Tibial nerve (tissue), 4 donors: ENCODE results near the gene IL1R2. TPM values are rescaled to one million over a fixed set of nuclear protein-coding genes. Genes with fewer than 3 reads are reported as not detected.
A peak's percentile ranks its signal among the peaks of the same experiment; 100 is the strongest.

Experiments used
- DNase-seq, 2 donors: peaks; one replicate each; pipeline ENCODE4 v3.0.0-alpha.2; 2019; ENCODE audit warnings: low spot score in 2 of 2
- H3K27ac ChIP-seq, 4 donors: fragments of 200-600 bp; sonication (generic) in 3 of 4; one replicate each; pipeline ENCODE4 v1.5.1; 2017 to 2019; ENCODE audit warnings: mild to moderate bottlenecking in 1 of 4
- H3K27me3 ChIP-seq, 2 donors: fragments of 200-600 bp; sonication (generic) in 1 of 2; one replicate each; pipeline versions ENCODE4 v1.5.1 to v1.6.0; 2017 to 2019
- H3K36me3 ChIP-seq, 3 donors: fragments of 200-600 bp; sonication (generic); one replicate each; pipeline ENCODE4 v1.5.1; 2018 to 2019
- H3K4me1 ChIP-seq, 4 donors: fragments of 200-600 bp; sonication (generic) in 3 of 4; one replicate each; pipeline ENCODE4 v1.5.1; 2017 to 2019
- H3K4me3 ChIP-seq, 4 donors: fragments of 200-600 bp; sonication (generic) in 3 of 4; one replicate each; pipeline ENCODE4 v1.5.1; 2017 to 2019; ENCODE audit warnings: mild to moderate bottlenecking in 1 of 4, moderate library complexity in 1 of 4
- H3K9me3 ChIP-seq, 4 donors: fragments of 200-600 bp; sonication (generic) in 3 of 4; one replicate each; pipeline ENCODE4 v1.5.1; 2017 to 2019
- EP300 ChIP-seq, 2 donors: sonication (generic); formaldehyde crosslinking; IDR thresholded peaks; one replicate each; pipeline ENCODE4 v1.6.1; 2017; ENCODE audit warnings: antibody characterized with exemption in 2 of 2, mild to moderate bottlenecking in 1 of 2
- POLR2A ChIP-seq, 2 donors: fragments of 450-650 bp; IDR thresholded peaks; one replicate each; pipeline ENCODE4 v1.6.1; 2017; ENCODE audit warnings: antibody characterized with exemption in 2 of 2, mild to moderate bottlenecking in 2 of 2, moderate library complexity in 2 of 2
- WGBS, 2 donors: methylation state at CpG; one replicate each; pipeline ENCODE4 v1.1.5; 2018; 5-methylcytosine and 5-hydroxymethylcytosine counted together
- total RNA-seq, 4 donors: library from RNA; depleted of rRNA; stranded (reverse); fragments of >200 nt; gene quantifications; one replicate each; pipeline ENCODE4 v1.1.0, GENCODE V29; 2016
- TF ChIP-seq, protein P1 (sequence below), 5 experiments: fragments of 200-600 bp in 3 of 5; fragments of 450-650 bp in 2 of 5; sonication (generic) in 3 of 5; IDR thresholded peaks; one replicate each; pipeline ENCODE4 v1.5.1; 2016 to 2019; ENCODE audit warnings: antibody characterized with exemption in 5 of 5, mild to moderate bottlenecking in 3 of 5, moderate library complexity in 2 of 5

The IL1R2 gene
- total RNA-seq, 4 donors from 2014 or later = 3.6 to 17.7 (median 7.5) TPM

DNA sequence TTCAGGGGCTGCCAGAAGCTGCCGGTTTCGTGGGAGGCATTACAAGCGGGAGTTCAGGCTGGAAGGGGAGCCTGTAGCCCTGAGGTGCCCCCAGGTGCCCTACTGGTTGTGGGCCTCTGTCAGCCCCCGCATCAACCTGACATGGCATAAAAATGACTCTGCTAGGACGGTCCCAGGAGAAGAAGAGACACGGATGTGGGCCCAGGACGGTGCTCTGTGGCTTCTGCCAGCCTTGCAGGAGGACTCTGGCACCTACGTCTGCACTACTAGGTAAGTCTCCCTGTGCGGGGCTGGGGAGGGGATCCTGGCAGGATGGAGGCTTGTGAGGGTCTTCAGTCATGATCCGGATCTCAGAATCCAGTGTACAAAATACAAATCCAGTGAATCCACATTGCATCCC, 17.8 kb downstream of the IL1R2 start:
- no peak overlapping the region for H3K4me3 ChIP-seq
- peaks cover 0 to 12% (median 6%) of the 10 kb centered on the region in 4 donors for H3K4me1 ChIP-seq
- no peak for DNase-seq
- H3K36me3 ChIP-seq = no peaks in the 10 kb centered on the region
- no peaks in the 10 kb centered on the region for H3K27me3 ChIP-seq
- TF ChIP-seq, protein P1, sequence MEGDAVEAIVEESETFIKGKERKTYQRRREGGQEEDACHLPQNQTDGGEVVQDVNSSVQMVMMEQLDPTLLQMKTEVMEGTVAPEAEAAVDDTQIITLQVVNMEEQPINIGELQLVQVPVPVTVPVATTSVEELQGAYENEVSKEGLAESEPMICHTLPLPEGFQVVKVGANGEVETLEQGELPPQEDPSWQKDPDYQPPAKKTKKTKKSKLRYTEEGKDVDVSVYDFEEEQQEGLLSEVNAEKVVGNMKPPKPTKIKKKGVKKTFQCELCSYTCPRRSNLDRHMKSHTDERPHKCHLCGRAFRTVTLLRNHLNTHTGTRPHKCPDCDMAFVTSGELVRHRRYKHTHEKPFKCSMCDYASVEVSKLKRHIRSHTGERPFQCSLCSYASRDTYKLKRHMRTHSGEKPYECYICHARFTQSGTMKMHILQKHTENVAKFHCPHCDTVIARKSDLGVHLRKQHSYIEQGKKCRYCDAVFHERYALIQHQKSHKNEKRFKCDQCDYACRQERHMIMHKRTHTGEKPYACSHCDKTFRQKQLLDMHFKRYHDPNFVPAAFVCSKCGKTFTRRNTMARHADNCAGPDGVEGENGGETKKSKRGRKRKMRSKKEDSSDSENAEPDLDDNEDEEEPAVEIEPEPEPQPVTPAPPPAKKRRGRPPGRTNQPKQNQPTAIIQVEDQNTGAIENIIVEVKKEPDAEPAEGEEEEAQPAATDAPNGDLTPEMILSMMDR (IDR thresholded peaks at IDR 0.05) = no peak
- no peak for TF ChIP-seq POLR2A (IDR thresholded peaks at IDR 0.05)
- TF ChIP-seq EP300 (IDR thresholded peaks at IDR 0.05) = no peak
- WGBS, 2 donors = 90 to 92% methylated on average over 10 of the region's 10 CpGs
- no peaks in the 10 kb centered on the region for H3K9me3 ChIP-seq
- H3K27ac ChIP-seq = no peak overlapping the region

DNA sequence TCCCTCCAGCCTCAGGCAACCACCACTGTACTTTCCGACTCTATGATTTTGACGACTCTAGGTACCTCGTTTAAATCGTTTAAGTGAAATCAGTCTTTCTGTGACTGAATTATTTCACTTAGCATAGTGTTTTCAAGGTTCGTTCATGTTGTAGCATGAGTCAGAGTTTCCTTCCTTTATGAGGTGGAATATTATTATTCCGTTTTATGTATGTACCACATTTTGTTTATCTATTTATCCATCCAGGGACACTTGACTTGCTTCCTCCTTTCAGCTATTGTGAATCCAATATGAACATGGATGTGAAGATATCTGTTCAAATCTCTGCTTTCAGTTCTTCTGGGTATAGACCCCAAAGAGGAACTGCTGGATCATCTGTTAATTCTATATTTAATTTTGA, 19.1 kb downstream of the IL1R2 start:
- Histone ChIP-seq H3K9me3 (no peaks in the 10 kb centered on the region), H3K27ac (peak overlapping the region in 2 of 4 donors; percentile 55 to 60), H3K36me3 (no peaks in the 10 kb centered on the region), H3K4me3 (no peak overlapping the region), H3K27me3 (no peaks in the 10 kb centered on the region), H3K4me1 (peaks cover 0 to 7% (median 1%) of the 10 kb centered on the region in 4 donors)
- WGBS, 2 donors = 66 to 75% methylated on average over 6 of the region's 6 CpGs
- TF ChIP-seq, protein P1 (IDR thresholded peaks at IDR 0.05) = no peak
- TF ChIP-seq EP300 (IDR thresholded peaks at IDR 0.05) (peak; percentile 57 to 68), POLR2A (IDR thresholded peaks at IDR 0.05) (no peak)
- DNase-seq = no peak

DNA sequence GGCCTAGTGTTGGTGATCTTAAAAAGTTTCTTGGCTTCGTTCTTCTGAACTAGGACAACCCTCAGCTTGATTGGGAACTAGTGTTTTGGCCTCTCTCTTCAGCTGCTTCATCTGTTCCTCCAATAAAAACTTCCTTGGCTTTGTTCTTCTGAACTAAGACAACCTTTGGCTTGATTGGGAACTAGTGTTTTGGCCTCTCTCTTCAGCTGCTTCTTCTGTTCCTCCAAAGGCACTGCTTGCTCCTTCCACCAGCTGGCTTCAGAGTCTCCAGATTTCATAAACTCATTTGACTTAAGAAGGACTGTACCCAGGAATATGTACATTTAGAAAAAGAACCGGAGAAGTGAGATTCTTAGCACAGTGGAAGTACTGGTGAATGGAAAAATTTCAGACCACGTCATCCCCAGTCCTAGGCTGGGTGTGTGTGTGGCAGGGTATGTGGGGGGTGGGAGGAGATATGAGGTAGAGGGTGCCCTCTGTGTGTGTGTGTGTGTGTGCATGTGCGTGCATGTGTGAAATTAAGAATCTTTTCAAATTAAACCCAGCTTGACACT, 20.4 kb downstream of the IL1R2 start:
- H3K4me3 ChIP-seq = no peak overlapping the region
- no peaks in the 10 kb centered on the region for H3K27me3 ChIP-seq
- no peak for DNase-seq
- TF ChIP-seq EP300 (IDR thresholded peaks at IDR 0.05) = no peak
- TF ChIP-seq, protein P1 (IDR thresholded peaks at IDR 0.05) = no peak
- no peak for TF ChIP-seq POLR2A (IDR thresholded peaks at IDR 0.05)
- no peaks in the 10 kb centered on the region for H3K36me3 ChIP-seq
- H3K27ac ChIP-seq = no peak overlapping the region
- WGBS, 2 donors = 67 to 80% methylated on average over 4 of the region's 4 CpGs
- no peaks in the 10 kb centered on the region for H3K4me1 ChIP-seq
- no peaks in the 10 kb centered on the region for H3K9me3 ChIP-seq

DNA sequence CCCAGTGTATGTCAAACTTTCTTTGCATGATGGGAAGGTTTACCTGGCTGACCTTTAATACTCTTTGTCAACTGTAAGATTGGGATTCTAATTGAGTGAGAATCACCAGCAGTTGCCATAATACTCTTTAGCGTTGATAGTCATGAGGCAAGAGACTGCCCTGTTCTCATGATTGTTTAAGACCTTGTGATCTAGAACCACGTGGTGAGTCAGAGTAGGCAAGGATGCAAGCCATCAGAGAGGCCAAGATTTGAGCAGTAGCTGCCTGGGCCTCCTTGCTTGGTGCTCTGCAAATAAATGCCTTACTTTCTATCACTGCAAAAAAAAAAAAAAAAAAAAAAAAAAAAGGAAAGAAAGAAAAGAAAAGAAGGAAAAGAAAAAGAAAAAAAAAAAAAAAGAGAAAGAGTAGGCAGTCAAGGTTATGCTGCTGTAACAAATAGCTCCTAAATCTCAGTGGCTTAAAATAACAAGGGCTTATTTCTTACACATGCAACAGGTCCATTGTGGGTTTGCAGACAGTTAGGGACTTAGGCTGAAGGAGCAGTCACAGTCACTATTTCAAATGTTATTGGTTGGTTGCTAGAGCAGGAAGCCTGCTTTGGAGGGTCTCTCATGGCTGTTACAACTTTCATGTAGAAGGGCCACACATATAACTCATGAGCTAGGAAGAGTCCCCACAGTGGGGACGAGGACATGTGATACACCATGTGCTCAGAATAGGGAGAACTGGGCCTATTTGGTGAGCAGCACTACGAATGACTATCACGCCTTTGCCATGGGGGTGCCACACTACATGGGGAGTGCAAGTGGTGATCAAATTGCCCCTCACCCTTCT, 21.7 kb downstream of the IL1R2 start:
- TF ChIP-seq, protein P1 (IDR thresholded peaks at IDR 0.05) = no peak
- no peak for TF ChIP-seq POLR2A (IDR thresholded peaks at IDR 0.05)
- no peak for TF ChIP-seq EP300 (IDR thresholded peaks at IDR 0.05)
- H3K9me3 ChIP-seq = no peaks in the 10 kb centered on the region
- no peak for DNase-seq
- H3K4me3 ChIP-seq = no peak overlapping the region
- H3K4me1 ChIP-seq = no peaks in the 10 kb centered on the region
- no peaks in the 10 kb centered on the region for H3K27me3 ChIP-seq
- H3K27ac ChIP-seq = no peak overlapping the region
- H3K36me3 ChIP-seq = no peaks in the 10 kb centered on the region
- 92 to 95% methylated on average over 5 of the region's 5 CpGs for WGBS, 2 donors

DNA sequence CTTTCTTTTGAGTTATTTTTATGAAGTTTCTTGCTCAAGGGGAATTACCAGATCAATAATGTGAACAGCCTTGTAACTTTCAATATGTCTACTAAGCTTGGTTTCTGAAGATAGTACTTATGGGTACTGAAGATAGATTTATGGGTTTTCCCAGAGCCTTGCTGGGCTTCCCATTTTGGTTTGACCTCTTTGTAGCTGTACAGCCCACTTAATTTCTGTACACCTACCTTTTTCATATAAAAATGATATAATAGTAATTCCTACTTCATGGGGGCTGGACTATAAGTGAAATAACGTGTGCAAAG, 22.2 kb downstream of the IL1R2 start:
- no peak for DNase-seq
- WGBS, 2 donors = 89 to 91% methylated on average over 1 of the region's 1 CpG

More for the DNA sequence above, 22.2 kb downstream of the IL1R2 start:
- Histone ChIP-seq H3K36me3 (no peaks in the 10 kb centered on the region), H3K9me3 (no peaks in the 10 kb centered on the region), H3K4me1 (no peaks in the 10 kb centered on the region), H3K27me3 (no peaks in the 10 kb centered on the region), H3K4me3 (no peak overlapping the region), H3K27ac (no peak overlapping the region)
- TF ChIP-seq POLR2A (IDR thresholded peaks at IDR 0.05) (no peak), EP300 (IDR thresholded peaks at IDR 0.05) (no peak)
- TF ChIP-seq, protein P1 (IDR thresholded peaks at IDR 0.05) = no peak
